PC-9 (cell line): Measurements from ENCODE around the gene CFC1B. TPM values are rescaled to one million over a fixed set of nuclear protein-coding genes. Genes with fewer than 3 reads are reported as not detected.
"Not testable (repeated sequence)": the region's sequence is repeated elsewhere in the genome, so short reads cannot be mapped to it uniquely, and the experiment has no call there.

Experiments used
- BruUV-seq: library from RNA; stranded (reverse); fragments of 400-500 nt; replicated peaks from 2 replicates; lab custom pipeline; 2021; lab: Mats Ljungman, UMichigan
- CTCF ChIA-PET: fragments of 300-600 bp; sonication (Branson Sonifier 250); formaldehyde crosslinking; loops from one replicate; lab custom pipeline; 2022; ENCODE audit warnings: antibody characterized with exemption; lab: Charles Lee
- POLR2A ChIA-PET: fragments of 300-600 bp; sonication (Branson Sonifier 250); formaldehyde crosslinking; loops from one replicate; lab custom pipeline; 2022; ENCODE audit warnings: antibody characterized with exemption; ENCODE audit not compliant: unreplicated experiment; lab: Charles Lee
- DNase-seq, 2 experiments: peaks; one replicate each; pipeline versions ENCODE4 v3.0.0 to v3.0.0-alpha.2; 2015 to 2022; ENCODE audit warnings: mixed read lengths in 1 of 2
- H2AFZ ChIP-seq: fragments of 200-600 bp; sonication (generic); 2 replicates; pipeline ENCODE4 v1.8.1; 2017; ENCODE audit warnings: antibody characterized with exemption
- H3F3A ChIP-seq: fragments of 200-600 bp; sonication (generic); 2 replicates; pipeline ENCODE4 v1.8.1; 2017; ENCODE audit warnings: antibody characterized with exemption, mild to moderate bottlenecking, low read depth; ENCODE audit not compliant: insufficient read depth
- H3K27ac ChIP-seq: fragments of 200-600 bp; sonication (generic); 2 replicates; pipeline ENCODE4 v1.6.1; 2016; ENCODE audit warnings: mixed run types
- H3K27me3 ChIP-seq: fragments of 200-600 bp; sonication (generic); 2 replicates; pipeline ENCODE4 v1.6.1; 2016; ENCODE audit warnings: low read depth, mixed run types; ENCODE audit not compliant: insufficient read depth
- H3K36me3 ChIP-seq: fragments of 200-600 bp; sonication (generic); 2 replicates; pipeline ENCODE4 v1.6.1; 2016; ENCODE audit warnings: low read depth, mixed run types
- H3K4me1 ChIP-seq: fragments of 200-600 bp; sonication (generic); replicated peaks from 2 replicates; pipeline ENCODE4 v1.6.1; 2016; ENCODE audit warnings: mixed run types; ENCODE audit not compliant: insufficient read depth
- H3K4me2 ChIP-seq: fragments of 200-600 bp; sonication (generic); 2 replicates; pipeline ENCODE4 v1.6.1; 2017; ENCODE audit warnings: mixed run types
- H3K4me3 ChIP-seq: fragments of 200-600 bp; sonication (generic); 2 replicates; pipeline ENCODE4 v1.6.1; 2016; ENCODE audit warnings: mixed run types
- H3K79me2 ChIP-seq: fragments of 200-600 bp; sonication (generic); 2 replicates; pipeline ENCODE4 v1.6.1; 2017; ENCODE audit warnings: low read depth, mixed run types
- H3K9me2 ChIP-seq: fragments of 200-600 bp; sonication (generic); 2 replicates; pipeline ENCODE4 v1.8.1; 2017; ENCODE audit warnings: mild to moderate bottlenecking; ENCODE audit not compliant: insufficient read depth
- H3K9me3 ChIP-seq: fragments of 200-600 bp; sonication (generic); 2 replicates; pipeline ENCODE4 v1.8.1; 2016; ENCODE audit warnings: low read depth; ENCODE audit not compliant: insufficient read depth
- H4K20me1 ChIP-seq: fragments of 200-600 bp; sonication (generic); 2 replicates; pipeline ENCODE4 v1.8.1; 2017; ENCODE audit not compliant: insufficient read depth
- intact Hi-C: fragments of 100-400 bp; cut with micrococcal nuclease; formaldehyde crosslinking; loops from one replicate; pipeline ENCODE4 v1.10.0; 2022; ENCODE audit not compliant: unreplicated experiment
- total RNA-seq: library from RNA; stranded (reverse); gene quantifications from 2 replicates; pipeline ENCODE4 v1.2.3, GENCODE V29; 2021

The CFC1B gene
- total RNA-seq, 1 experiment from 2014 or later, result not detected

- H3K36me3 ChIP-seq, H3F3A ChIP-seq, intact Hi-C loops, H3K9me2 ChIP-seq, H3K27me3 ChIP-seq, H3K4me1 ChIP-seq, CTCF ChIA-PET, H3K4me2 ChIP-seq, H2AFZ ChIP-seq, POLR2A ChIA-PET, BruUV-seq, H3K27ac ChIP-seq, H3K79me2 ChIP-seq, H3K9me3 ChIP-seq, H4K20me1 ChIP-seq, H3K4me3 ChIP-seq, DNase-seq: not testable (repeated sequence)
Observed at GRCh38 chr2:130538271-130538670, 17.2 kb downstream of the CFC1B start.

- H3K36me3 ChIP-seq, H3F3A ChIP-seq, H3K79me2 ChIP-seq, H4K20me1 ChIP-seq, H3K4me2 ChIP-seq, H2AFZ ChIP-seq, H3K9me2 ChIP-seq, DNase-seq, H3K27ac ChIP-seq, H3K4me1 ChIP-seq, intact Hi-C loops, H3K9me3 ChIP-seq, POLR2A ChIA-PET, CTCF ChIA-PET, H3K4me3 ChIP-seq, H3K27me3 ChIP-seq, BruUV-seq: not testable (repeated sequence)
Observed at GRCh38 chr2:130542789-130543188, 21.8 kb downstream of the CFC1B start.

- H2AFZ ChIP-seq, H3K79me2 ChIP-seq, H3K9me2 ChIP-seq, H3K27ac ChIP-seq, H3K4me3 ChIP-seq, intact Hi-C loops, H3K36me3 ChIP-seq, POLR2A ChIA-PET, H3F3A ChIP-seq, DNase-seq, H4K20me1 ChIP-seq, CTCF ChIA-PET, H3K9me3 ChIP-seq, H3K27me3 ChIP-seq, BruUV-seq, H3K4me2 ChIP-seq, H3K4me1 ChIP-seq: not testable (repeated sequence)
Observed at GRCh38 chr2:130543785-130544528, 22.9 kb downstream of the CFC1B start.

DNA sequence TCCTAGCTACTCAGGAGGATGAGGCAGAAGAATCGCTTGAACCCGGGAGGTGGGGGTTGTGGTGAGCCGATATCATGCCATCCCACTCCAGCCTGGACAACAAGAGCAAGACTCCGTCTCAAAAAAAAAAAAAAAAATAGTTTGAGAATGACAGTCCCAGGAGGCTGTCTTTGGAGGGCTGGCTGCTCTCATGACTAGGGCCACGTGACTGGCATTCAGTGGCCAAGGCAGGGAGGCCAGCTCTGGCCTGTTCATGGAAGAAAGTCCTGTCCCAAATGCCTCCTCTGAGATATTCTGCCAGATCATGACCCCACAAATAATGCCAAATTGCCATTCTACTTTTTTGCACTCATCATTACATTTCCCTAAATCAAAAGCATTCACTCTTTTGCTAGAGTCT, 24.0 kb downstream of the CFC1B start:
- H3K9me2 ChIP-seq, H3K27me3 ChIP-seq, H3K79me2 ChIP-seq, CTCF ChIA-PET, H3K4me3 ChIP-seq, POLR2A ChIA-PET, H3K36me3 ChIP-seq, H3K27ac ChIP-seq, H3K4me2 ChIP-seq, H3F3A ChIP-seq, BruUV-seq, H3K9me3 ChIP-seq, H2AFZ ChIP-seq, DNase-seq, intact Hi-C loops, H4K20me1 ChIP-seq, H3K4me1 ChIP-seq: not testable (repeated sequence)

DNA sequence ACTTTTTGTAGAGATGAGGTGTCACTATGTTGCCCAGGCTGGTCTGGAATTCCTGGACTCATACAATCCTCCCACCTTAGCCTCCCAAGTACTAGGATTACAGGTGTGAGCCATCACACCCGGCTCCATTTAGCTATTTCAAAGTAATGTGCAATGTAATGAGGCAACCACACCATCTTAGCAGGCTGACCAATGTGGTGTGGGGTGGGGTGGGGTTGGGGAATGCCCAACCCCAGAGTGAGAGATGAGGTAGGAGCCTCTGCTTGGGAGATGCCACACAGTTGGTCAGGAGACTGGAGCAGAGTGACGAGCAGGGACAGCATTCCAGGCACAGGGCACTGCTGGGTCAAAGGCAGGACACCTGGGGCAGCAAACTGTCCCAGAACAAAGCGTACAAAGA, 27.4 kb downstream of the CFC1B start:
- H3K27me3 ChIP-seq, H3K4me3 ChIP-seq, H3K4me1 ChIP-seq, BruUV-seq, H3K4me2 ChIP-seq, H3K9me2 ChIP-seq, H3K27ac ChIP-seq, H4K20me1 ChIP-seq, H3K9me3 ChIP-seq, DNase-seq, POLR2A ChIA-PET, H3K36me3 ChIP-seq, CTCF ChIA-PET, H3K79me2 ChIP-seq, H3F3A ChIP-seq, intact Hi-C loops, H2AFZ ChIP-seq: not testable (repeated sequence)

- CTCF ChIA-PET, result not testable (repeated sequence)
Observed at GRCh38 chr2:130549475-130549874, 28.5 kb downstream of the CFC1B start.

DNA sequence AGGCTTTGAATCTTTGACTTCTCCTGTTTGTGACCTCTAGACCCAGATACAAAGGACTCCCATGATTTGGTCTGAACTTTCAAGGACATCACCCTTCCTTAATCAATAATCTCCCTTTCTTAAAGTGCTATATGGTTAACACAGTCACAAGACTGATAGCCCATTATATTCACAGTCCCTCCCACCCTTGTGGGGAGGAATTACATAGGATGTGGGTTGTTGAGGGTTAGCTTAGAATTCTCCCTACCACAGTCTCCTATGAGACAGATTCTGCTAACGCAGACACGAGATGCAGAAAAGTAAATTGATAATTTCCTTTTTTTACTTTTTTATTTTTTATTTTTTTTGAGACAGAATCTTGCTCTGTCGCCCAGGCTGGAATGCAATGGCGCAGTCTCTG, 33.2 kb downstream of the CFC1B start:
- H3K4me1 ChIP-seq, H3K36me3 ChIP-seq, H4K20me1 ChIP-seq, CTCF ChIA-PET, H3K79me2 ChIP-seq, H3K4me2 ChIP-seq, H3K9me3 ChIP-seq, H3K27me3 ChIP-seq, H3K4me3 ChIP-seq, BruUV-seq, intact Hi-C loops, POLR2A ChIA-PET, H3K27ac ChIP-seq, H3K9me2 ChIP-seq, H2AFZ ChIP-seq, H3F3A ChIP-seq, DNase-seq: not testable (repeated sequence)

More at GRCh38 chr2:130549475-130549874, 28.5 kb downstream of the CFC1B start:
- H3K4me3 ChIP-seq, H3K36me3 ChIP-seq, H3K4me2 ChIP-seq, H4K20me1 ChIP-seq, H3K9me2 ChIP-seq, H3K79me2 ChIP-seq, H3K27ac ChIP-seq, H3K4me1 ChIP-seq, H3F3A ChIP-seq, intact Hi-C loops, DNase-seq, BruUV-seq, H3K9me3 ChIP-seq, H3K27me3 ChIP-seq, H2AFZ ChIP-seq, POLR2A ChIA-PET: not testable (repeated sequence)
